Activated CD4-positive, alpha-beta T cell treated with anti-CD3 and anti-CD28 coated beads, Interleukin-2, amount 50 U/mL, for 16 hours (primary cell): ENCODE results near the gene PAEP.
"Not testable (repeated sequence)": the region's sequence is repeated elsewhere in the genome, so short reads cannot be mapped to it uniquely, and the experiment has no call there.

Source experiments
- DNase-seq: peaks from one replicate; pipeline ENCODE4 v3.0.0-alpha.2; 2020

The PAEP gene

DNA sequence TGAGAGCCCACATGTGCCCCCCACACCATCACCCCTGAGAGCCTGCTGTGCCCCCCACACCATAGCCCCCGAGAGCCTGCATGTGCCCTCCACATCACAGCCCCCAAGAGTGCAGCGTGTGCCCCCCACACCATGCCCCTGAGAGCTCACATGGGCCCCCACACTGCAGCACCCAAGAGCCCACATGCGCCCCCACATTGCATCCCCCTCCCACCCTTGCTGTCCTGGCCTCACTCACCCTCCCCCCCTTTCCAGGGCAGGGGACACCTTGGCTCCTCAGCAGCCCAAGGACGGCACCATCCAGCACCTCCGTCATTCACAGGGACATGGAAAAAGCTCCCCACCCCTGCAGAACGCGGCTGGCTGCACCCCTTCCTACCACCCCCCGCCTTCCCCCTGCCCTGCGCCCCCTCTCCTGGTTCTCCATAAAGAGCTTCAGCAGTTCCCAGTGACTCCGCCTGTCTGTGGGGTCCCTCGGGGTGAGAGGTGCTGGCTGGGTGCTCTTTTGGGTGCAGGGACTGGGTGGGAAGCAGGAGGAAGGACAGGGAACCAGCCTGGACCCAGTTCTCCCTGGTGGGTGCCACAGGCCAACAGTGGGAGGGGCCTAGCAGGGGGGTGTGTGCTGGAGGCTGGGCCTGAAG is 35.3 kb upstream of the PAEP start:
- no peak for DNase-seq

DNA sequence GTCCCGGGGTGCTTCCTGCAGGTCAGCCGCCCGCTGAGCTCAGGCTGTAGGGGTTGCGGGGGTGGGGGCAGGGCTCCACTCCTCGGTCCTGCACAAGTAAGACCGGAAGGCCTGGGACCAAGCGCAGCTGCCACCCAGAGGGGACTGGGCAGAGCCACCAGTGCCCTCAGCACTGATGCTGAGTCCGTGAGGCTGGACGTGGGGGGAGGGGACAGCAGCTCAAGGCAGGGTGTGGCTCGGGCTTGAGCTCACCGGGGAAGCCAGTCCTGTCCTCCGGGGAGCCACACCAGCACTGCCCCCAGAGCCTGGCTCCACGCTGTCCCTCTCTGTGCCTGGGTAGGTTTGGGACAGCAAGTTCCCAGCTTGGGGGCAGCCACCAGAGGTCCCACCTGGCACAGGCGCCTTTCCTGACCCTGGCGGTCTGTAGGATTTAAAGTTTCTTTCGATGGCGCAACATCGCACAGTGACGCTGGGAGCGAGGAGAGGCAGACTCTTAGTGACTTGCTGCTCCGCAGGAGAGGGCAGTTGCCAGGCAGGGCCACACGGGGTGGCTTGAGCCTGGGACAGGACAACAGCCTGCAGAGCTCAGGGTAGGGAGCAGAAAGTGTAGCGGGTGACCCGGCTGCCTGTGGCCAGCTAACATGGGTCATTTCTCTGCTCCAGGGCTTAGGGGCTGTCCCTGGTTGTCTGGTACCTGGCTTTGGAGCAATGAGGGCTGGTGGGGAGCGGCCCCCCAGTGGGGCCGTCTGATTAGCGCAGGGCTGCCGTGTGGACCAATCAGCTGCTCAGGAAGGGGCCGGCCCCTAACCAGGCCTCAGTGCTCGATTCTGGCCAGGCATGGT is 34.6 kb upstream of the PAEP start:
- no peak for DNase-seq

DNA sequence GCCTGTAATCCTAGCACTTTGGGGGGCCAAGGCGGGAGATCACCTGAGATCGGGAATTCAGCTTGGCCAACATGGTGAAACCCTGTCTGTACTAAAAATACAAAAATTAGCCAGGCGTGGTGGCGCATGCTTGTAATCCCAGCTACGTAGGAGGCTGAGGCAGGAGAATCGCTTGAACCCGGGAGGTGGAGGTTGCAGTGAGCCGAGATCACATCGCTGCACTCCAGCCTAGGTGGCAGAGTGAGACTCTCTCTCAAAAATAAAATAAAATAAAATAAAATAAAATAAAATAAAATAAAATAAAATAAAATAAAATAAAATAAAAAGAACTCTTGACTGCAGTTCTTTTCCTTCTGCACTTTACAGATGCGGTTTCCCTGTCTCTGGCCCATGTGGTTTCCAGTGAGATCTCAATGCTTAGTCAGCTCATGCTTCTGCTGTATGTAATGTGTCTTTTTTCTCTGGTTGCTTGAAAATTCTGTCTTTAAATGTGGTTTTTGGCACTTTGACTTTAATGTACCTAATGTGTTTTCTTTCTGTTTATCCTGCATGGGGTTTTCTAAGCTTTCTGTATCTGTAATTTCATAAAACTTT is 32.6 kb upstream of the PAEP start:
- DNase-seq, result not testable (repeated sequence)

DNA sequence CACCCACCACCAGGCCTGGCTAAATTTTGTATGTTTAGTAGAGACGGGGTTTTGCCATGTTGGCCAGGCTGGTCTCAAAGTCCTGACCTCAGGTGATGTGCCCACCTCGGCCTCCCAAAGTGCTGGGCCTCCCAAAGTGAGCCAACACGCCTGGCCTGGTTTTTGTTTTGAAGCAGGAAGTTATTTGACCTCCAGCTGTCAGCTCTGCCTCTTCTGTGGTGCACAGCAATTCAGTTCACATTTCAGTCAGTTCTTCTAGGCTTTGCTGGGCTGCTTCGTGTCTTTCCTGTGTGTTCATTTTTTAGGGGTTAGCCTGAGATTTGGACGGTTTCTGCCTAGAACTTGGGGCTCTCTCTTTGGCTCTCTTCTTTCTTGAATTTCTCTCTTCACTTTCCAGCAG is 31.4 kb upstream of the PAEP start:
- peak; percentile 10 for DNase-seq

DNA sequence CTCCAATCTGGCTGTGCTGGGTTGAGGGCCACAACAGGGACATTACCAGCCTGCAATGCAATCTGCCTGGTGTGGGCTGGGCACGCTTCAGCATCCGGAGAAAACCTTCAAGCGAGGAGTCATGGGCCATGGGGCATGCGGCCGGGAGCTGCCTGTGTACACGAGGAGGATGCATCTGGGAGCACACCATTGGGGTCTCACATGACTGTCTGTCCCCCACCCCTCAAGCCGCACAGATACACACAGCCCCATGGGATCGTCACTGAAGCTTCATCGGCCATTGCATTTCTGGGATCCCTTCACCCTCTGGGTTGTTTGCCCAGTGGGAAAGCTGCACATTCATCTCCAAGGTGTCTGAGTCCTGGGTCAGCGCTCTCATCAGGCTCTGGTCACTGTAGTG is 30.5 kb upstream of the PAEP start:
- DNase-seq, result no peak

DNA sequence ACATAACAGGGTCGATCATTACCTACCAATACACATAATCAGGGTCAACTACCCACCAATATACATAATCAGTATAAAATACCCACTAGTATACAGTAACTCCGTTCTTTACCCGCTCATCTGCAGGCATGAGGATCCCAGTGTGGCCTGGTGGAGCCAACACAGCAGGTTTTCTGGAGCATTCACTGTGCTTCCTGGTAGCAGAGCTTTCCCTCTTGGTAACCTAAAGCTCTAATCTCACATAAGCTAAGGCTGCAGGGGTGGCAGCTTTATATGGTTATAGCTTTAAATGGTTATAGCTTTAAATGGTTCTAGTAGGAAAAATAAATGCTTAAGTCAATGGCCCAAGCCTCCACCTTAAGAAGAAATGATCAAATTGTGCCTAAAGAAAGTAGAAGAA is 28.4 kb upstream of the PAEP start:
- no peak for DNase-seq

DNA sequence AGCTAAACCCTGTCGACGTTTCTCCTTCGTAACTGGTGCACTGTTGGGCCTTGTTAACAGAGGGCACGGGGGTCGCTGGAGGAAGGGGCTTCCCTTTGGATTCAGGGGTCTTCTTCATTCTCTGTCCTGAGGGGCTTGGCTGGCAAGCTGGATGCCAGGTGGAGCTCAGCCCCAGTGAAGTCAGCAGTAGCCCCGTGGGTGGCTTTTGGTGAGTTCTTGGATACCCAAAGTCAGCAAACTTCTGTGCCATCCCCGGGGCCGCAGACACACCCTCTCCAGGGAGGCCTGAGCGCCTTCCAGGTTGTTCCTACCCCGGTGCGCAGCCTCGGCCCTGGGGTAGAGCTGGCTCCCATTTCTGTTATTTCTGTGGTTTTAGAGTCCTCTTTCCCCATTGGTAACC is 27.9 kb upstream of the PAEP start:
- DNase-seq, result no peak

DNA sequence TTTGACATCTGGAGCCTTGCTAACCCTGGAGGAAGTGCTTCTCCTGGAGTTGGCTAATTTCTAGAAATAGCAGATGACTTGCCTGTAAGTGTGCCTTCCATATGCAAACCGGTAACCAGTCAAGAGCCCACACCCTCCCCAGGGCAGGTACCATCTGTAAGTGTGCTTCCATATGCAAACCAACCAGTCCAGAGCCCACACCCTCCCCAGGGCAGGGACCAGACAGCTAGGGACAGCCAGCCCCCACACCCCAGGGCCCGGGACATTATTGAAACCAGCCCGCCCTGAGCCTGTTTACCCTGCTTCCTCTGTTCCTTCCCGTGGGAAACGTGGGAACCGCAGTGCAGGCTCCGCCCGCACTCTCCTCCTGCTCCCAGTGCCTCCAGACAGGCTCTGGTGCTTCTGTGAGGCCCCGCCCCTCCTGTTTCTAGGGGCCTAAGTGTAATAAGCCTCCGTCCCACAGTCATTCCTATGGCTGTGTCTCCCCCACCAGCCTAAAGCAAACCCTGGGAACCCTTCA is 27.3 kb upstream of the PAEP start:
- DNase-seq, result peak; percentile 8

DNA sequence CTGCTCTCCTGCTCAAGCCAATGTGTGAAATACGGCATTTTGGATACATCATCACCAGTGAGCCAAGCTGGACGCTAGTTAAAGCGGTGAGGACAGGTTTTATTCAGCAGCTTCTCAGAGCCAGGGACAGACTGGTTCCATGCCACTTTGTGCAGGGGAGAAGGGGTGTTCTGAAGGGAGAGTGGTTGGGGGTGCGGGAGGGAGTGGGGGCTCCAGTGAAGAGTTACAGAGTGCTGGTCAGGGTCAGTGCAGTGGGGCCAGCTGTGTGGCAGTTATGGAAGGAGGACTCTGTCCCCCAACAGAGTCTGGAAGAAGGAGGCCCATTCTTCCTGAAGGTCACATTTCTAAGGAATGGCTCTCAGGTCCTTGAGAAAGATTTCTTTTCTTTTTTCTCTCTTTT is 26.7 kb upstream of the PAEP start:
- not testable (repeated sequence) for DNase-seq

DNA sequence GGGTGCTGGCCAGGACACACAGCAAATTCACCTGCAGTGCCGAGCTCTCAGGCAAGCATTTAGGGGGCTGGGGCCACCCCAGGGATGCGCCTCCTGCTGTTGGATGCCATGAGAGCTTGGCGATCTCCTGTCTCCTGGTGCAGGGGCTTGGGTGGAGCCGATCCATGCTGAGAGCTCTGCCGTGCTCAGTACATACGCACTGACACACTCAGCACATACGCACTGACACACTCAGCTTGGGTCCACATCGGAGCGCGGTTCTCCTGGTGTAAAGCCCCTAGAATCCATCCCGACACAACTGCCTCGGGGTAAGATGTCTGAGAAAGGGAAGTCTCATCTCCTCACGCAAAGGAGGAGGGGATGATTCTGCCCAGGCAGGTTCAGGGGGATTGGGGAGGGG is 25.9 kb upstream of the PAEP start:
- DNase-seq, result not testable (repeated sequence)

DNA sequence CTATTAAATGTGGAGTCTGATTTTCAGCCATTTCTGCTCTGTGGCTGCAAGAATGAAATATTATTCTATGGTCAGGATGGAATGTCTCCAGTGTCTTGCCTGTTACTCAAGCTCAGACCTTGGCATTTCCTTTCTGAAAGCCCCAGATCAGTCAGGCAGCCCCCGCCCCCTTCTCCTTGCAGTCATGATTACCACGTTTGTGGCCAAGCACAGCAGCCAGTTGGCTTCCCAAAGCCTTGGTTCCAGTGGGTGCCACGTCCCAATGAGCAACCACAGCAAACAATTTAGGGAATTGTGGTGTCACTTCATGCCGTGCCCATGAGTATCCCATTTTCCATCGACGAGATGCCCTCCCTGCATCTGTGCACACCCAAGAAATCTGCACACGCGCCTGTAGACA is 25.3 kb upstream of the PAEP start:
- peak; percentile 32 for DNase-seq

DNA sequence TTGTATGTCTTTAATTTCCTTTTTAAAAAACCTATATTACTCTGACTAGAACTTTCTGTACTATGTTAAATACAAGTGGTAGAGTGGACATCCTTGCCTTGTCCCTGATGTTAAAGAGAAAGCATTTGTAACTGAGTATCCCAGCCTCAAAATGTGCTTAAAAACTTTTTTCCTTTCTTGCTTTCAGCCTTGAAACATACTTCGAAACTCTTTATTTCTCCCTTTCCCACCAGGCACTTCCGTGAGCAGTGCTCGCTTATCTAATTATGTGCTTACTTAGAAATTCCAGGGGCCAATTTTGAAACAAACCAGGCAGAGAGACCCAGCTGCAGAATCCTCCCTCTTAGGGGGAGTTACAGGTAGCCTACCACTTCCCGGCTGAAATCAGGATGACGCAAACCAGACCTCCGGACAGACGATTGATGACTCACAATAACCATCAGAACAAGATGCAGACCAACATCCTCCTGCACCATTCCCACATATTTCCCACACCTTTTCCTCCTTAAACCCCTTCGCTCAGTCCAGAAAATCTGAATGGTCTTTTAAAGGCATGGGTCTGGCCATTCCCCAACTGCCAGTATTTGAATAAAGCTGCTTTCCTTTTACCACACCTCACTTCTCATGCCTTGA is 18.2 kb upstream of the PAEP start:
- not testable (repeated sequence) for DNase-seq

DNA sequence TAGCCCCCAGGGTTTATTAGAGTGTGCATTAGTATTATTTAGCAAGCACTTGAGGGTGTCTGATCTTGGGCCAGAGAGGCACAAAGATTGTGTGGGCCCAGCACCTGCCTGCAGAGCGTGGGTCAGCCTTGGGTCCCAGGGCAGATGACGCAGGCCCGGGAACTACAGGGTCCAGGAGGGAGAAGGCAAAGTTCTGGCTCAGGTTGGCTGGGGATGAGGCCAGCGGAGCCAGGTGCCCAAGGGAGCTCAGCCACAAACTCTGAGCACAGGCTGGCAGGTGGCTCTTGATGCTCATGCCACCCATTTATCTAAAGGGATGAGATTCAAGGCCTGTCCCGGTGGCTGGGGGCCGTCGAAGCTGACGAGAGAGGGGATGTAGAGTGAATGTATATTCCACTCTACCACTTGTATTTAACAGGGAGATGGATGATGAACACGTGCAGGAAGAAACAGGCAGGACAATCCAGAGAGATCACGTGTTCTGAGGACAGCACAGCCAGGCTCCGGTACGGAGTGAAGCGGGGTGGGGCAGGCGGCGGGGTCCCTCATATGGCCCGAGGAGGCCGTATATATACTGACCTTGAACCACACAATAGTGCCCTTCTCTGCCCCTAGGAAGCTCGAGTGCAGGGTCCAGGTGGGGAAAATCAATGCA is 16.4 kb upstream of the PAEP start:
- DNase-seq, result no peak

DNA sequence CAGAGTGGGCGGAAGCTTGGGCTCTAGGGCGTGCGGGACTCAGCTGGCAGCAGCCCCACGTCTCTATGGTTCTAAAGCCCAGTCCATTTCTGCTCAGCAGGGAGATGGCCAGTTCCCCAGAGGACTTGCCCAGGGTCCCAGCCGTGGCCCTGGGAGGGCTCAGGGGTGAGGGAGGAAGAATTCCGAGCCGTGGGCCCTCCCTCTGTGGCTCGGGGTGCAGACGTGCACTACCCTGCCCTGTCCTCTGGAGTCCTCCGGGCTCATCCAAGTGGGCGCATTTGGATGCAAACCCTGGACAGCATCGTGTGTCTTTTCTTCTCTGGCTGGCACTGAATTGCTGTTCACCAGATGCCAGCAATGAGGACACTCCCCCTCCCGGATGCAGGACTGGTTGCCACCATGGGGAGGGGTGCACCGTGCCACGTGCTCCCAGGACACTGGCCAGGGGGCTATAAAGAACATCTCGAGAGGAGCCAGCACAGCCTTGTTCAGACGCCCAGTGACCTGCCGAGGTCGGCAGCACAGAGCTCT is 15.8 kb upstream of the PAEP start, which contains the start of gene OBP2A:
TSS of gene OBP2A (plus strand) at position 481 of the 531 bp plus-strand sequence. CDS start 55 bp downstream, outside the sequence.
- DNase-seq, result not testable (repeated sequence)

DNA sequence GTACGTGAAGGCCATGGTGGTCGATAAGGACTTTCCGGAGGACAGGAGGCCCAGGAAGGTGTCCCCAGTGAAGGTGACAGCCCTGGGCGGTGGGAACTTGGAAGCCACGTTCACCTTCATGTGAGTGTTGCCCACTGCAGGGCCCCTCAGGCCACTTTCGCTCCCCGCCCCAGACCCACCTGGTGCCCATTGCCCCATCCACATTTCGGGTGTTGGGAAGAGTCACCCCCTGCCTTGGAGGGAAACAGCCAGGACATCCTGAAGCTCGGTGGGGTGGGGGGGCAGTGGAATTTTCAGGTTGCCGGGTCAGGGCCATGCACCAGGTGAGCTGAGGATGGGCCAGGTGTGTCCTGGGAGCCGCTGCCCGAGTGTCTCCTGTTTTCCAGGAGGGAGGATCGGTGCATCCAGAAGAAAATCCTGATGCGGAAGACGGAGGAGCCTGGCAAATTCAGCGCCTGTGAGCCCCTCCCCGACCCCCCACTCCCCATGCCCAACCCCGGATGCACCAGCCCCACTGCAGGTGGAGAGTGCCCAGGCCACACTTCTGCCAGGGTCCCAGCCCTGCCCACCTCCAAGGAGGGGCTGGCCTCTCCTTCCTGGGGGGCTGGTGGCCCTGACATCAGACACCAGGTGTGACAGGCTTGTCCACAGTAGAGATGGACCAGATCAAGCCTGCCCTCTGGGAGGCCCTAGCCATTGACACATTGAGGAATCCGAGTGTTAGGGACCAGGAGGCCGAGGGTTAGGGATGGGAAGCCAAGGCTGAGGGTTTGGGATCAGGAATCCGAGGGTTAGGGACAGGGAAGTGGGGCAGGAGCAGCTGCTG is 14.6 kb upstream of the PAEP start:
- not testable (repeated sequence) for DNase-seq

DNA sequence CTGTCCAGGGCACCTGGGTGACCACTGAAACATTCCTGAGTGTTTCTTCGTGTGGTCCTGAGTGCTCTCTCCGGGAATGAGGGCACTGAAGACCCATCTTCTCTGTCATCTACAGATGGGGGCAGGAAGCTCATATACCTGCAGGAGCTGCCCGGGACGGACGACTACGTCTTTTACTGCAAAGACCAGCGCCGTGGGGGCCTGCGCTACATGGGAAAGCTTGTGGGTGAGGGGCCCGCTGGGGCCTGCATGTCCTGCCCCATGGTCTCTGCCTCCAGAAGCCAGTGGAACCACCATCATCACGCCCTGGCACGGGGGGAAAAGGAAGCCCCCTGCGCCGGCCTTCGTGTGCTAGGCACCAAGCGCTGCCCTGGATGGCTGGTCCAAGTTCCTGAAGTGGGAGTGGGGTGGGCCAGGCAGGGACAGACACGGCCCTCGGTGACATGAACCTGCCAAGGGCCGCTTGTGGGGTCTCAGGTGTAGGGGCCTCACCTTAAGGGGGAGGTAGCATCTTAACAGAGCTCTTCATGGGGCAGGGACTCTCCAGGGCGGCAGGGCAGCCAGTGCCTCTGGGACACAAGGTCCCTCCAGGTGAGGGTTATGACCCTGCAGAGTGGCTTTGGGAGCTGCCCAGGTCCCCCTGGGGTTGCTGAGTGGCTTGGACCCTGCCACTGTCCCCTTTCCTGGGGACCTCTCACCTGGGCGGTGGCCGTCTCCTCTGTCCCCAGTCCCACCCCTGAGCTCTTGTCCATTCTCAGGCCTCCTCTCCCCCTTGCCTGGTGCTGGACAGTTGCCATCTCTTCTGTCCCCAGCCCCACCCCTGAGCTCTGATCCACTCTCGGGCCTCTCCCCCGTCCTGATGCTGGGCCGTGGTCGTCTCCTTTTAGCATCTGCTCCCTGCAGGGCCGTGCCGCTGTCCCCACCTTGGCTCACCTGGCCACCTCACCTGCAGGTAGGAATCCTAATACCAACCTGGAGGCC is 13.5 kb upstream of the PAEP start:
- DNase-seq, result no peak

DNA sequence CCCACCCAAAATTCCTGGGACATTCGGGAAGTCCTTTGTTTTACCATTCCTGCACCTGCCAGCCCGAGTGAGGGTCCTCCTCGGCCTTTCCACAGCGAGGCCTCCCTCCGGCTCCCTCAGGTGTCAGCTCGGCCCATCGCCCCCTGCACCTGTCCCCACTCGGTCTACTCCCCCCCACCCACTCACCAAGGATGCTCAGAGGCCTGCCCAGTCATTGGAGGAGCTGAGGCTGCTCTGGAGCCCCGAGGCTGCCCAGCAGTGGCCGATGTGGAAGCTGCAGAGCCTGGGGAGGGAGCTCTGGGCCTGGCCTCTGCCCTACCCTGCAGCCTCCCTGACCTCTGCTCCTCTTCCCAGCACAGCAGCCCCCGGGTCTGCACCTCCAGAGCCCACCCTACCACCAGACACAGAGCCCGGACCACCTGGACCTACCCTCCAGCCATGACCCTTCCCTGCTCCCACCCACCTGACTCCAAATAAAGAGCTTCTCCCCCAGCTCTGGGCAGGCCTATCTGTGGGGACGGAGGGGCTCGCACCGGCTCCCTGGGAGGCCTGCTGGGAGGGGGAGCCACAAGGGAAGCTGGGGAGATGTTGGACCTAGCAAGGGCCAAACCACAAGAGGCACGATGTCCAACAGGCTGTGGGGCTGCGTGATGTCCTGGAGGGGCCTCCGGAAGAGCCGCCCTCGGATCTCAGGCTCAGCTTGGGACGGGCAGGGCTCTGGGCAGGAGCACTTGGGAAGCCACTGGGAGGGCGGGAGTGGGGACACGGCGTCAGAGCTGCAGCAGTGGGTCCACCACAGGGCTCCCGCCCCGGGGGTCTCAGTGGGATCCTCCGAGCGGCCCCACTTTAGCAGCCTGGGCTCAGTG is 11.8 kb upstream of the PAEP start:
- not testable (repeated sequence) for DNase-seq

DNA sequence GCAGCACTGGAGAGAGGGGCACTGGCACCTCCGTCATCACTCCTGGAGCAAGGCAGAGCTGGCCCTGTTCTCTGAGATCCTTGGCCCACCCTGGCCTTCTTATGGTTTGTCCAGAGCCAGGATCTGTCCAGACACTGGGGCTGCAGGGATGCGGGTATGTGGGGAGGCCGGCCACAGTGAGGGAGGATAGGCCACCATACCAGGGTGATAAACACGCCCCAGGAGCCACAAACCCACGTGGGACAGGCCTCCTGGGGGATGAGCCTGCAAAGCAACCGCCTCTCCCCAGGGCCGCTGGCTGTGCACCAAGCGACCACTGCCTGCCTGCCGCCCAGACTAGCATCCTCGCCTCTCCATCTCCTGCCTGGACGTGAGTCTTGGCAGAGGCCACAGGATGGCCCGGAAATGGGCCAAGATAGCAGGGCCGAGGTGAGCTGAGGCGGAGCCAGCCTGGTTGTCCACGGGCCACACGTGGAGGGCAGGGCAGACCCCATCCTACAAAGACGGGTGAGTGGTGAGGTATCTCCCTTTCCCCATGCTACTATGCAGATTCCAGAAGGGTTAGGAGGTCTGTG is 11.1 kb upstream of the PAEP start:
- no peak for DNase-seq

DNA sequence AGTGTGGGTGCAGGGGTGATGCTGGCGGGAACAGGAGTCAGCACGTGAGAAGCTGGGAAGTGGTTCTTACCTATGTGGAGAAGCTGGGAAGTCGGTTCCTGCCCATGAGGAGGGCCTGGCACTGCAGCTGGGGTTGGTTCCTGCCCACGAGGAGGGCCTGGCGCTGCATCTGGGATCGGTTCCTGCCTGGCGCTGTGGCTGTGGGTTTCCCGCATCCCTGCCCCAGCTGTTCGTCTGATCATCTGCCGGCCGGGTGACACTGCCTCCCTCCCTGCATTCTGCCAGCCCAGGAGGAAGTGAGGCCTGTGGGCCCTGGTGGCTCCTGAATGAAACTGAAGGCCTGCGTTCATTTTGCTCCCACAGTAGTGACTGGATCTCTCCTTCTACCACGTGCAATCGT is 10.5 kb upstream of the PAEP start:
- DNase-seq, result no peak
